HEK293 (cell line): ENCODE measurements around the gene SURF2.

ENCODE experiments used
- CTCF ChIA-PET: fragments of 350-600 bp; formaldehyde crosslinking; extraction: SDS; loops from one replicate; lab custom pipeline; 2021; ENCODE audit warnings: antibody characterized with exemption; lab: Yijun Ruan, JAX
- POLR2A ChIA-PET: fragments of 300-600 bp; formaldehyde crosslinking; extraction: SDS; loops from one replicate; lab custom pipeline; 2020; ENCODE audit warnings: antibody characterized with exemption, inconsistent platforms; lab: Yijun Ruan, JAX
- H3K27ac ChIP-seq: fragments of 200-500 bp; sonication (Bioruptor generic); 2 replicates; pipeline ENCODE4 v1.5.1; 2014; ENCODE audit warnings: low read depth, low read length, control low read depth, inconsistent platforms; ENCODE audit errors: extremely low read depth
- H3K36me3 ChIP-seq, 2 experiments: fragments of 200-500 bp in 1 of 2; sonication (Bioruptor generic) in 1 of 2; 1 replicate in 1 of 2; 2 replicates in 1 of 2; pipeline ENCODE4 v1.5.1; 2014 to 2017; ENCODE audit warnings: inconsistent platforms in 2 of 2, low read length in 2 of 2; ENCODE audit not compliant: control insufficient read depth in 2 of 2, insufficient read depth in 1 of 2
- H3K4me1 ChIP-seq: fragments of 200-500 bp; sonication (Bioruptor generic); 2 replicates; pipeline ENCODE4 v1.5.1; 2014; ENCODE audit warnings: mild to moderate bottlenecking, low read length, inconsistent platforms; ENCODE audit not compliant: control insufficient read depth, insufficient read depth
- H3K4me3 ChIP-seq: 2 replicates; pipeline ENCODE4 v1.5.1; 2011; ENCODE audit warnings: low read depth, mild to moderate bottlenecking, control low read depth, low read length, moderate library complexity
- H3K9me3 ChIP-seq: fragments of 200-500 bp; sonication (Bioruptor generic); 2 replicates; pipeline ENCODE4 v1.5.1; 2014; ENCODE audit warnings: low read depth, low read length, inconsistent platforms; ENCODE audit not compliant: control insufficient read depth, insufficient read depth
- BCL11A ChIP-seq: fragments of 450-650 bp; formaldehyde crosslinking; IDR thresholded peaks from 2 replicates; pipeline ENCODE4 v1.5.1; 2016; ENCODE audit warnings: low read depth, missing biosample characterization, missing genetic modification characterization
- GLI4 ChIP-seq: fragments of 450-650 bp; formaldehyde crosslinking; IDR thresholded peaks from 2 replicates; pipeline ENCODE4 v1.5.1; 2016; ENCODE audit warnings: missing biosample characterization, missing genetic modification characterization
- INSM2 ChIP-seq: fragments of 450-650 bp; formaldehyde crosslinking; IDR thresholded peaks from 2 replicates; pipeline ENCODE4 v1.5.1; 2016; ENCODE audit warnings: missing biosample characterization, missing genetic modification characterization
- KLF17 ChIP-seq: fragments of 450-650 bp; formaldehyde crosslinking; IDR thresholded peaks from 2 replicates; pipeline ENCODE4 v1.5.1; 2016; ENCODE audit warnings: missing biosample characterization, missing genetic modification characterization
- PRDM10 ChIP-seq: fragments of 450-650 bp; formaldehyde crosslinking; IDR thresholded peaks from 2 replicates; pipeline ENCODE4 v1.5.1; 2016; ENCODE audit warnings: missing biosample characterization, missing genetic modification characterization
- SCRT2 ChIP-seq: fragments of 450-650 bp; formaldehyde crosslinking; IDR thresholded peaks from 2 replicates; pipeline ENCODE4 v1.5.1; 2016; ENCODE audit warnings: missing biosample characterization, missing genetic modification characterization
- SETDB1 ChIP-seq: IDR thresholded peaks from one replicate; pipeline ENCODE4 v1.6.1; 2017; ENCODE audit warnings: mild to moderate bottlenecking, low read length, moderate library complexity, mixed read lengths; ENCODE audit not compliant: insufficient read length
- TRIM28 ChIP-seq: IDR thresholded peaks from 2 replicates; pipeline ENCODE4 v1.6.1; 2011; ENCODE audit warnings: low read length, control low read depth, borderline replicate concordance
- ZNF2 ChIP-seq: fragments of 450-650 bp; formaldehyde crosslinking; IDR thresholded peaks from 2 replicates; pipeline ENCODE4 v1.5.1; 2016; ENCODE audit warnings: missing biosample characterization, missing genetic modification characterization
- ZNF202 ChIP-seq: fragments of 450-650 bp; formaldehyde crosslinking; IDR thresholded peaks from 2 replicates; pipeline ENCODE4 v1.5.1; 2016; ENCODE audit warnings: missing biosample characterization, missing genetic modification characterization, borderline replicate concordance
- ZNF324 ChIP-seq: fragments of 450-650 bp; formaldehyde crosslinking; IDR thresholded peaks from 2 replicates; pipeline ENCODE4 v1.5.1; 2016; ENCODE audit warnings: missing biosample characterization, missing genetic modification characterization
- ZNF341 ChIP-seq: fragments of 450-650 bp; formaldehyde crosslinking; IDR thresholded peaks from 2 replicates; pipeline ENCODE4; 2016; ENCODE audit warnings: low read depth, missing biosample characterization, missing genetic modification characterization
- ZNF362 ChIP-seq: fragments of 450-650 bp; formaldehyde crosslinking; IDR thresholded peaks from 2 replicates; pipeline ENCODE4 v1.5.1; 2016; ENCODE audit warnings: missing biosample characterization, missing genetic modification characterization
- ZNF549 ChIP-seq: fragments of 450-650 bp; IDR thresholded peaks from 2 replicates; pipeline ENCODE4 v1.5.1; 2018; ENCODE audit warnings: missing biosample characterization, missing genetic modification characterization, mild to moderate bottlenecking, inconsistent platforms, moderate library complexity
- ZNF600 ChIP-seq: fragments of 450-650 bp; formaldehyde crosslinking; IDR thresholded peaks from 2 replicates; pipeline ENCODE4 v1.5.1; 2016; ENCODE audit warnings: missing biosample characterization, missing genetic modification characterization
- ZNF645 ChIP-seq: fragments of 450-650 bp; formaldehyde crosslinking; IDR thresholded peaks from 2 replicates; pipeline ENCODE4; 2016; ENCODE audit warnings: missing biosample characterization, missing genetic modification characterization
- ZNF658 ChIP-seq: fragments of 450-650 bp; formaldehyde crosslinking; IDR thresholded peaks from 2 replicates; pipeline ENCODE4; 2016; ENCODE audit warnings: missing biosample characterization, missing genetic modification characterization
- ZNF76 ChIP-seq: fragments of 450-650 bp; formaldehyde crosslinking; IDR thresholded peaks from 2 replicates; pipeline ENCODE4; 2016; ENCODE audit warnings: low read depth, missing biosample characterization, missing genetic modification characterization, borderline replicate concordance
- ZNF843 ChIP-seq: fragments of 450-650 bp; formaldehyde crosslinking; IDR thresholded peaks from 2 replicates; pipeline ENCODE4 v1.5.1; 2016; ENCODE audit warnings: missing biosample characterization, missing genetic modification characterization

Gene SURF2

GRCh38 chr9:133348718-133349573 is 7.4 kb upstream of the SURF2 start:
- Histone ChIP-seq H3K36me3 (peaks cover 14 to 82% of the 10 kb centered on the region in 2 experiments), H3K4me3 (peak overlapping the region; percentile 91)
- TF ChIP-seq TRIM28 (no peak), ZNF2 (0 out of 2 replicates have a peak, but pooled peaks have one; percentile 34), KLF17 (tag by site-specific recombination) (peak; percentile 44; the same call in 1 of the 2 replicates)
- TF ChIP-seq, all 188 proteins: peak for 2
- Histone ChIP-seq H3K9me3 (no peaks in the 10 kb centered on the region), H3K27ac (peak overlapping the region; percentile 100), H3K4me1 (no peaks in the 10 kb centered on the region)
- CTCF ChIA-PET: interaction anchor here (0.6 to 1.1 kb wide), 3 partner anchors 78 to 168 kb away, joined by 3 to 4 read pairs (median 3); no protein-coding TSS in a partner anchor
- POLR2A ChIA-PET: interaction anchor here (1.0 to 6.0 kb wide), 24 partner anchors 9 to 318 kb away, joined by 3 to 89 read pairs (median 9); partner anchors contain the start of genes CACFD1, GTF3C5, SLC2A6 and STKLD1

- peaks cover 14 to 80% of the 10 kb centered on the region in 2 experiments for H3K36me3 ChIP-seq
- TF ChIP-seq ZNF645 (tag by site-specific recombination) (no peak), ZNF341 (tag by site-specific recombination) (no peak), SCRT2 (0 out of 2 replicates have a peak, but pooled peaks have one; percentile 9), ZNF600 (tag by site-specific recombination) (peak; percentile 33; the same call in 1 of the 2 replicates)
Observed at GRCh38 chr9:133349965-133350616, 6.3 kb upstream of the SURF2 start.

GRCh38 chr9:133351526-133351907 is 4.8 kb upstream of the SURF2 start:
- Histone ChIP-seq H3K36me3 (peaks cover 14 to 66% of the 10 kb centered on the region in 2 experiments), H3K27ac (no peak overlapping the region), H3K4me1 (no peaks in the 10 kb centered on the region), H3K4me3 (no peak overlapping the region), H3K9me3 (no peaks in the 10 kb centered on the region)
- ChIA-PET POLR2A (interaction anchor here (0.6 to 6.0 kb wide), 10 partner anchors 7 to 187 kb away, joined by 3 to 89 read pairs (median 6); partner anchors contain the start of genes SURF1, SURF2 and SURF6), CTCF (interaction anchor here (0.6 to 2.2 kb wide), 10 partner anchors 9 to 329 kb away, joined by 3 to 13 read pairs (median 4); no protein-coding TSS in a partner anchor)
- no peak for TF ChIP-seq ZNF658
- no peak for TF ChIP-seq GLI4 (tag by site-specific recombination)
- TF ChIP-seq TRIM28: no peak
- TF ChIP-seq ZNF324 (tag by site-specific recombination): no peak
- TF ChIP-seq ZNF362 (tag by site-specific recombination): no peak
- TF ChIP-seq ZNF202 (tag by site-specific recombination): no peak
- TF ChIP-seq PRDM10 (tag by site-specific recombination): no peak
- no peak for TF ChIP-seq ZNF76 (tag by site-specific recombination)
- TF ChIP-seq BCL11A (tag by site-specific recombination): no peak
- TF ChIP-seq INSM2 (tag by site-specific recombination): no peak
- TF ChIP-seq SETDB1: no peak
- TF ChIP-seq ZNF549 (tag by site-specific recombination): no peak
- TF ChIP-seq ZNF843 (tag by site-specific recombination): no peak

More at GRCh38 chr9:133349965-133350616, 6.3 kb upstream of the SURF2 start:
- H3K4me3 ChIP-seq: no peak overlapping the region
- H3K9me3 ChIP-seq: no peaks in the 10 kb centered on the region
- ChIA-PET POLR2A (interaction anchor here (1.8 to 6.0 kb wide), 3 partner anchors 7 to 15 kb away, joined by 10 to 89 read pairs (median 12); partner anchors contain the start of genes SURF1, SURF2 and SURF6), CTCF (interaction anchor here (0.6 to 2.2 kb wide), 5 partner anchors 8 to 327 kb away, joined by 3 to 13 read pairs (median 10); no protein-coding TSS in a partner anchor)
- H3K27ac ChIP-seq: peak overlapping the region; percentile 100
- H3K4me1 ChIP-seq: no peaks in the 10 kb centered on the region
